ENCODE results near the gene ZBTB37. TPM values are rescaled to one million over a fixed set of nuclear protein-coding genes. Genes with fewer than 3 reads are reported as not detected.

Gene ZBTB37
- total and polyA plus RNA-seq, 11 donors: 2.1 to 14.8 (median 7.8) TPM

GRCh38 chr1:173916667-173917066 is 48.5 kb downstream of the ZBTB37 start:
- no peak for DNase-seq
- no peak for TF ChIP-seq POLR2A (IDR thresholded peaks at IDR 0.05)
- H3K9me3 ChIP-seq: no peaks in the 10 kb centered on the region
- no peak for ATAC-seq
- H3K36me3 ChIP-seq: no peaks in the 10 kb centered on the region
- intact Hi-C loops (cut with DNase I): no loop called here
- no peaks in the 10 kb centered on the region for H3K4me1 ChIP-seq
- H3K27ac ChIP-seq: no peak overlapping the region
- no peak overlapping the region for H3K4me3 ChIP-seq
- WGBS, 4 donors: 69 to 93% (median 72%) methylated on average over 3 to 4 of the region's 4 CpGs
- H3K27me3 ChIP-seq: no peaks in the 10 kb centered on the region

- no peak for DNase-seq
- Histone ChIP-seq H3K36me3 (no peaks in the 10 kb centered on the region), H3K4me1 (no peaks in the 10 kb centered on the region), H3K27ac (no peak within 1 kb of the TSS), H3K9me3 (no peaks in the 10 kb centered on the region), H3K4me3 (no peak within 1 kb of the TSS), H3K27me3 (no peaks in the 10 kb centered on the region)
- TF ChIP-seq POLR2A (IDR thresholded peaks at IDR 0.05) (no peak), CTCF (IDR thresholded peaks at IDR 0.05) (no peak)
- WGBS, 4 donors: 87 to 94% (median 90%) methylated on average over 3 of the region's 3 CpGs
- intact Hi-C loops (cut with DNase I): no loop called here
- ATAC-seq: no peak
Measured at GRCh38 chr1:173917149-173917548, 49.0 kb downstream of the ZBTB37 start, which contains the start of gene SERPINC1. Gene SERPINC1, minus strand, starts transcription at chr1:173917327. Its CDS starts 68 bp downstream, at chr1:173917259.

- no peak overlapping the region for H3K4me3 ChIP-seq
- H3K27me3 ChIP-seq: no peaks in the 10 kb centered on the region
- no peaks in the 10 kb centered on the region for H3K4me1 ChIP-seq
- 88 to 93% (median 92%) methylated on average over 12 of the region's 12 CpGs for WGBS, 4 donors
- DNase-seq (no peak), ATAC-seq (no peak)
- intact Hi-C loops (cut with DNase I): no loop called here
- TF ChIP-seq CTCF (IDR thresholded peaks at IDR 0.05): no peak
- TF ChIP-seq POLR2A (IDR thresholded peaks at IDR 0.05): no peak
- H3K27ac ChIP-seq: no peak overlapping the region
- no peaks in the 10 kb centered on the region for H3K36me3 ChIP-seq
- no peaks in the 10 kb centered on the region for H3K9me3 ChIP-seq
Measured at GRCh38 chr1:173917635-173918493, 49.7 kb downstream of the ZBTB37 start.

DNA sequence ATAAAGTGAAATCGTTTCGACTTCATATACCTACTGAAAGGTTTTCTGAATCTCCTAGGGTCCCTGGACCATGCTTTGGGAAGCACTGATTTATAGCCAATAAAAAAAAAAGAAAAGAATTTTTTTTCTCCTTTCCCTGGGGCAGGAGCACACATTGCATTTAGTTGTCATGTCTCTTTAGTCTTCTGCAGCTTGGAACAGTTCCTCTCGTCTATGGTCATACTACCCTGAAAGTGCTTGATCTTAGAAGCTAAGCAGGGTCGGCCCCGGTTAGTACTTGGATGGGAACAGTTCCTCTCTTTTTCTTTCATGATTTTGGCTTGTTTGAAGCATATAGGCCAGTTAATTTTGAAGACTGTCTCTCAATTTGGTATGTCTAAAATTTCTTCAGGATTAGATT is 52.7 kb downstream of the ZBTB37 start:
- Histone ChIP-seq H3K9me3 (no peaks in the 10 kb centered on the region), H3K27ac (no peak overlapping the region), H3K27me3 (no peaks in the 10 kb centered on the region), H3K4me1 (no peaks in the 10 kb centered on the region), H3K4me3 (no peak overlapping the region), H3K36me3 (no peaks in the 10 kb centered on the region)
- DNase-seq: no peak
- intact Hi-C loops (cut with DNase I): no loop called here
- WGBS, 4 donors: 86 to 94% (median 90%) methylated on average over 5 of the region's 5 CpGs
- TF ChIP-seq POLR2A (IDR thresholded peaks at IDR 0.05): no peak
- no peak for TF ChIP-seq CTCF (IDR thresholded peaks at IDR 0.05)
- ATAC-seq: no peak

Data from heart left ventricle (tissue), 16 donors.